NCI-H2081 treated with DMSO at 0.1 percent for 48 hours (cell line): Measurements from ENCODE around the gene EZR.

Experiments used
- DNase-seq: peaks from one replicate; lab custom pipeline; 2025; lab: John Stamatoyannopoulos, UW

EZR gene

DNA sequence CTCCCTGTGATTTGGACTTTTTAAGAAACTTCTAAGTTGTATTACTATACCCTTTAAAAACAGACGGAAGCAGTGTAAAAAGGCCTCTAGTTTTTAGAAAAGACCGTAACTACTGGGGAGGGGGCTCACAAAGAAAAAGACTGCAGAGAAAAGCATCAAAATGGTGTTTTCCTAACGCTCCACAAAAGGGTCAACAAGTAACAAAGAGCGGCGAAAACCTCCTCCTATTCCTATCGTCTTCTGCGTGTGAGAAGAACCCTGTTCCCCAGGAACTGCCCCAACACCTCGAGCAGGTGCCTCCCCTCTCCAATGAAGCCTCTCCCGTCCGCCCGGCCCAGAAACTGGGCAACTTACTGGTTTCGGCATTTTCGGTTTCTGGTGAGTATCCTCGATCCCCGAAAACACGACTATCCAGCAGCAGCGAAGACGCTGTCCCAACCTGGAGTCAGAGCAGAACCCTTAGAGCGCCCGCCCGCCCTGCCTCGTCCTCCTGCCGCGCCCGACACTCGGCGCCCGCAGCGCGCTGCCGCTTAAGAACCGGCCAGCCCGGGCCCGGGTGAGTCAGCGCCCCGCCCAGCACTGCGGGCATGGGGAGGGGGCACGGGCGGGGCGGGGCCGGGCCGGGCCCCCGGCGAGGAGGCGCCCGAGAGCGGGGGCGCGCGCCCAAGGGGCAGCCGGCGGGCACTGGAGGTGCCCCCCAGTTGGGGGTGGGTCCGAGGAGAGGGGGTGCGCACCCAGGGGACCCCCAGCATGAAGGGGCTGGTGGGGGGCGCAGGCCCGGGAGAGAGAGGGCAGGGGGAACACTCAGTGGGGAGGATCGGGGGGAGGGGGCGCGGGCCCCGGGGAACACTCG, 1.2 kb downstream of the EZR start:
- DNase-seq, result no peak

DNA sequence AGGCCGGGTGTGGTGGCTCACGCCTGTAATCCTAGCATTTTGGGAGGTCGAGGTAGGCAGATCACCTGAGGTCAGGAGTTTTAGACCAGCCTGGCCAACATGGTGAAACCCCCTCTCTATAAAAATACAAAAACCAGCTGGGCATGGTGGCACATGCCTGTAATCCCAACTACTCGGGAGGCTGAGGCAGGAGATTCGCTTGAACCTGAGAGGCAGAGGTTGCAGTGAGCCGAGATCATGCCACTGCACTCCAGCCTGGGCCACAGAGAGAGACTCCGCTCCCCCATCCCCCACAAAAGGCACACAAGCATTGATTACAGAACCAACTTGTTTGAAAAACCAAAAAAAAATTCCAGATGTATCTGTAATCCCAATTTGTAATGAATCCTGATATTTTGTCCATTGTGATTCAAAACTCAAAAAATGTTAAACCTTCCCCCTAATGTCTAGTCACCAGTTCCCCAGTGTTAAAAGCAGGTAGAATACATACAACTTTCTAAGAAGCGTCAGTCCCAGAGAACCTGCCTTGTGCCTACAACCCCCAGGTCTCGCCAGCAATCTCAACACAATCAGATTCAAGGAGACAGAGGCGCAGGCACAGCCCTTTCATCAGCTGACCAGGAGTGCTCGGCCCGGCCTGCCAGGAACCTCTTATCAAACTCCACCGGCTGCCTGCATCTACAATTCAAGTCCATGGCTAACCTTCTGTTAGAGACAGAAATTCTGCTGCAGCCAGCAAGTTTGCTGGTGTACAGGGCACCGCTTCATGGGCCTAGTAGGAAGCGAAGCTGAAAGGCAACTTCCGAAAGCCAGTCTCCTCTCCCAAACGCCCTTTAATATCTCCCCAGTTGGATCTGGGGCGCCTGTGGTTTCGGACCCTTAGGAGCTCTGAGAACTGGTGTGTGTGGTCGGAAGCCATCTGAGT, 2.1 kb downstream of the EZR start:
- DNase-seq, result no peak

DNA sequence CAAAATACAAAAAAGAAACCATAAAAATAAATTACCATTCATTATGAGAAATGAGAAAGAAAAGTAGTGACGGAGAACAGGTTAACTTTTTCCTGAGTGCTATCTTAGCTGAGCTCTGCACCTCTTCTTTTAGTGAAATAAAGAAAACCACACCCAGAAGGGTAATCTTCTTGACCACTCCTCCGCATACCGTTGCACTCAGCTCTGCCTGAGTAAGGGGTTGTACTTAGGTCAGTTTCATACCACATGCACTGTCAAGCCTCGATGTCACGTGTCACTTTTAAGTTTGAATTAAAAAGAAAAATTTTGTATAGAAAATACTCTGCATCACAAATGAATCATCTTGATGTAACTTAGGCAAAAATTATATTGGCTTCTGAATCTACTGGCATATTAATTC, 2.8 kb downstream of the EZR start:
- DNase-seq, result no peak

DNA sequence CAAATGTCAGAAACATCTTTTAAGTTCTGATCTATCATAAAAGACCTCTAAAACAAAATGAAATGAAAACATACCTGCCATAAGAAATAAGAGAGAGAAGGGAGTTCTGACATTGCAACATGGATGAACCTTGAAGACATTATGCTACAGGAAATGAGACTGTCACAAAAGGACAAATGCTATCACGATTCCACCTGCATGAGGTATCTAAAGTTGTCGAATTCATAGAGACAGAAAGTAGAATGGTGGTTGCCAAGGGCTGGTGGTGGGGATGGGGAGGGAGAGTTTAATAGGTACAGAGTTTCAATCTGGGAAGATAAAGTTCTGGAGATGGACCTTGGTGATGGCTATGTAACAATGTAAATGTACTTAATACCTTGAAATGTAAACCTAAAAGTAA, 3.3 kb downstream of the EZR start:
- no peak for DNase-seq

DNA sequence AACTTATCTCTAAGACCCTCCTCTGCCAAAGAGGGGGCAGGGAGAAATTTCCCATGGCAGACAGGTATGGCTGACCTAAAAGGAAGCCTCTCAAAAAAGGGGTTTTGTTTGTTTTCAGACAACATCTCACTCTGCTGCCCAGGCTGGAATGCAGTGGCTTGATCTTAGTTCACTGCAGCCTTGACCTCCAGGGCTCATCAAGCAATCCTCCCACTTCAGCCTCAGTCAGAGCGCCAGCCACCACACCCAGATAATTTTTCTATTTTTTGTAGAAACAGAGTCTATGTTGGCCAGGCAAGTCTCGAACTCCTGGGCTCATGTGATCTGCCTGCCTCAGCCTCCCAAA, 3.8 kb downstream of the EZR start:
- DNase-seq, result no peak

DNA sequence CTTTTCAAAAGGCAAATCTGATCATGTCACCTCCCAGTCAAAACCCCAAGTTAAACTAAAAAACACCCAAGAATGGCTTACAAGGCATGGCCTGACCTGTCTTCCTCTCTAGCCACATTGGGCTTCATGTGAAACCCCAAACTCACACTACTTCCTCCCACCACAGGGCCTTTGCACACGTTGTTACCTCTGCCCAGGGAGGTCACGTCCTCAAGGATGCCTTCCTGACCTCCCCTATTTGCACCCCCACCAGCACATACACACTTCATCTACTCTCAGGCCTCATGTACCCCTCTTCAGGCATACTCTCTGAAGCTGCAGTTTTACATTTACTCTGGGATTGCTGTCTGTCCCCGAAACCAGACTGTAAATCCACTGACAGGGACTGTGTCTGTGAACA, 6.1 kb downstream of the EZR start:
- DNase-seq, result no peak

DNA sequence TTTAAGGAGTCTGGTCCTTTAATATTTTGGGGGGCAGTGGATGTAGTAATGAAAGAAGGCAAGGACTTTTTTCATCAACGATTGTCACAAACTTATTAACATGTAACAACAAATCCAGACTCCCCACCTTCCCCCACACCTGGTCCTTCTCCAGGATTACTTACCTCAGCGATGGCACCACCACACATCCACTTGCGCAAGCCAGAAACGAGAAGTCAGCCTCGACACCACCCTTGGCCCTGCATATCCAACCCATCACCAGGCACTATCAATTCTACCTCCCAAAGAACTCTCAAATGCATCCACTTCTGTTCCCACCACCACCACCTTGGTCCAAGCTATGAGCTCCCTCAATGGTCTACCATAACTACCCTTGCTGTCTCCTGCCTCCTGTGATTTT, 6.6 kb downstream of the EZR start:
- no peak for DNase-seq

DNA sequence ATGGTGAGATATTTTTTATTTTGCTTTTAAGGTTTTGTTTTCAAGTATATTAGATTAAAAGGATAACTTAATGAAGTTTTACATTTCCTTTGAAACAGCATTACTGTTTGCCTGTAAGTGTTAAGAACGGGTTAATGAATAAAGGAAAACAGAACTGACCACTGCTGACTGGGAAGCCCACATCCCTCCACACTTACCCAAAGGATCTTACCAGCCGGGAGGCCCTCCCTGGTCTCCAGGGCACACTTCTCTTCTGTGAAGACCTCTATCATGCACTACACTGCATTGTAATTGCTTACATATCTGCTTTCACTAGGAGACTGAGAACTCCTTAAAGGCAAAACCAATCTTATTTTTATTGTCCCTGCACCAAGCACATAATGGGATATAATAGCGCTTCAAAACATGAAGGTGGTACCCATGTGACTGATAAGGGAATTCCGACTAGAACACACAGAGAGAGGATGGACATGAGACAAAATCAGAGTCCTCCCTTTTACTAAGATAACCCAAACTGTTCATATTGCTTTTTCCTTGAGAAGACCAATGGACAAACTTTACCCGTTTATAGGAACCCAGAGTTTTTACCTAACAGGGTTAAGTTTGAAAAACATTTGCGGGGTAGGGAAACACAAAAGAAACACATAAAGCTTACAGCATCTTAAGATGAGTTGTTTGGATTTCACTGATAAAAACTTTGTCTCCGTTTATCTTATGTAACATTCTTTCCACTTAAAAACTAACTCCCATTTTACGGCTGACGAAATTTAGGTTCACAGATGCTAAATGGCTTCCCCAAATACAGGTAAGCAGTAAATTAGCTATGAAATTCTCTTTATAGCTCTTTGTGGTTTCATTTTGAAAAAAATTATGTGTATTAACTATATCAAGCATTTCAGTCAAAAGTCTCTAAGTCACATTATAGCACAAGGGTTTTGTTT, 8.7 kb downstream of the EZR start:
- no peak for DNase-seq

DNA sequence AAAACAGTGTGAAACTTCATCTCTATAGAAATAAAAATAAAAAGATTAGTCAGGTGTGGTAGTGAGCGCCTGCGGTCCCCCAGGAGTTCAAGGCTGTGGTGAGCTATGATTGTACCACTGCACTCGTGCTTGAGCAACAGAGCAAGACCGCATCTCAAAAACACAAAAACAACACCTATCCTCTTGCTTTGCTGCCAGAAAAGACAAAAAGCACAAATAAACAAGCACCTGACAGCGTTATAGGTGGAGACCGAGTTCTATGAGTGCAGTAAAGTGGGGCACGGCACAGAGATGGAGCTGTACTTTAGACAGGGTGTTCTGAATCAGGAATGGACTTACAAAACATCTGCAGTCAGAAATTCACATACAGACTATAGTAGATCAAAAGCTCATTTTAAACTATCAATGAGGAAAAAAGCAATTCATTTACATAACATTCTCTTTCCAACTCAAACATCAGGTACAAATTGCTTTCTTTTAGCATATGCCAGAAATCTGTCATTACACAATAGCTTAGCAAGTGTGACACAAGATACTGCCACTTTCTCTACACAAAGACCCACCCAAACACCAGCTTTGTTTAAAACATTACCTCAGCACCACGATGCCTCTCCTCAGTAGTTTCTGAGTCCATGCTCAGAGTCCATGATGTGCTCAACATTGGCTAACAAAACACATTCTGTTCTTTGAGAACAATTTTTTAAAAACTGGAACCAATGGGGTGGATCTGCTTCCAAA, 10.1 kb downstream of the EZR start:
- no peak for DNase-seq

DNA sequence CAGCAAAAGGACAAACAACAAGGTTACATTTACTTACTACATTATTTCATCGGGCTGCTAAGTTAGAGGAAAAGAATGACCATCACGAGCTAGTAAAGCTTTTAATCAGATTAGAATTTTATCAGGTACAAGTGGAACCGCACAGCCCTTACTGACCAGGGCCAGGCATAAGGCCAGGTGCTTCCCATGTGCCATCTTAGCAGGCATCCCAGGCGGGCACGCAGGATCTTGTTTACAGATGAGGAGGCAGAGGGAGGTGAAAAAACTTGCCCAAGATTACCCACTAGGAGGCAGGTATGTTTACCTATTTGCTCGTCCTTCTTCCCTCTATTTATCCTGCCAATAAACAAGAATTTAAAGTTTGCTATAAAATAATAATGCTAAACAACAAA, 10.7 kb downstream of the EZR start:
- no peak for DNase-seq

DNA sequence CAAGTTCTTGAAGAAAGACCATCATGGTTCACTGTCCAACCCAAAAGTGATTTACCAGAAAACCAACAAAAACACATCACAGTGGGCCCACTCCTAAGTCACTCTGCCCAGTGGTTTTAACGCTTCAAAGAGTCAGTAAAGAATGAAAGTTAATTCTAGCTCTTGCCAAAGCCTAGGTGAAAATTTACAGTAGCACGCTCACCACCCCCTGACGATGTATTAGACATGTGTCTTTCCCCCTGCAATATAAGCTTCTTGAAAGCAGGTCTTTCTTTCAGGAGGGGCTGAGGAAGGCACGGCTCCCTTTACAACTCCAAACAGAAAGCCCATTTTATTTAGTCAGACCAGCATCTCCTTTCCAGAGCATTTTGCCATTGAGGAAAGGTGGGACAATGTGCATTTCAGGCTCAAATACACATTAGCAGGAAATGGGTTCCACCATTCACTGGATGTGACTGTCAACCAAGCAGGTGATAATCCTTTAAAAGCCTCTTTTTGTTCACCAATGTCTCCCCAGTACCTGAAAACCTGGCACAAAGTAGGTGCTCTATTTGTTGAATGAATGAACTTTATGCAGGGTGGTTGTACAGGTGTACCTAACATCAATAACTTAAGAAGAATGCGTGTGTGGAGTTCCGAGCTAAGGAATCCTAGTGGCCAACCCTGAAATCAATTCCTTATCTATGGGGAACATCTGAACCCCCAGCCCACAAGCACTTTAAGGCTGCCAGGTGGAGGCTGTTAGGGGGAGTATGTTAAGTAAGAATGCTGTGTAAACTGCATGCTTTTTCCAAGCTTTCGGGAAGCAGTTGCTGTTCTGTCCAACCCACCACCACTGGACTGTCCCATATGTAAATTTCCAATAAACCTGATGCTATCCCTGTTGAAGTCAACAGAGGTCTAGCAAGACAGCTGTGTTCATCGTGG, 11.4 kb downstream of the EZR start:
- no peak for DNase-seq

DNA sequence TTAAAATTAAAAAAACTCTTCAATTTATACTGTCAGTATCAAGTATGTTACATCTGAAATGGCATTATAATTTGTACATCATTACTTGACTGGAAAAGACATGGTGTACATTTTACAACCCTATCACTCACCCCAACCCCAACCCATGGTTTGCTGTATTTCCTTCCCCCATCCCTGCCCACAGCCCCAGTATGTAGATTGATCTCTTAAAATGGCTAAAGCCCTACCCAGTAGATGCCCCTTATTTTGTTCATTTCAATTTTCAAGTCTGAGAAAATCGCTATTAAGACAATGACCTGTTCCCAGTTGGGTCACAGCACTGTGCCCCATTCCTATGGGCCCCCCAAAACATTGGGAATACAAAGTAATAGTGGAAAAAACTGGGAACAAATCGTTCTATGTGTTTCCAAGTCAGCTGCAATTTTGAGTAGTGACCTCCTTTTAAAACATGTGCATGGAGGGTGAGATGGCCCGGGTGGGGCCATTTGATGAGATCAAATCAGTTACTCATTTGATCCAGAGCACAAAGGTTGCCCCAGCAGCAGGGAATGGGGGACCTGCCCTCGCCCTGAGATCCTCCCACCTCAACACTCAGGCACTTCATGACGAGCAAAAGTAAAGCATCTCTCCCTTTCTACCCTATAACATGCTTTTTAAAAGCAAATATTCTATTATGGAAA, 13.3 kb downstream of the EZR start:
- no peak for DNase-seq

DNA sequence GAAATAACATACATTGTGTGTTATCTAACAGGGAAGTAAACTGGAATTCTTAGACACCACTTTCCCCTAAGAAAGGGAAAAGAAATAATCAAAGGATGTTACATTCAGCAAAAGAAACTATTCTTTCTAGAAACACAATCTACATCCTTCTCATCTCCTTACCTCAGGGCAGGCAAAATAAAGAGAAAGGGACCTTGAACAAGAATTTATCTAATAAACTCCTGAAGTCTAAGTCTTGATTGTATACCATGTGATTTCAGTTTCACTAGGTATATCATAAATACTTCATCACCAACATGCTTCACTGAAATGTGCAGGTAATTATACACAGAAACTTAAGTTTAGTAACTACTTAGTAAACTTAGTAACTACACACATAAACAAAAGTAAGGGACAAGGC, 15.0 kb downstream of the EZR start:
- DNase-seq, result no peak

DNA sequence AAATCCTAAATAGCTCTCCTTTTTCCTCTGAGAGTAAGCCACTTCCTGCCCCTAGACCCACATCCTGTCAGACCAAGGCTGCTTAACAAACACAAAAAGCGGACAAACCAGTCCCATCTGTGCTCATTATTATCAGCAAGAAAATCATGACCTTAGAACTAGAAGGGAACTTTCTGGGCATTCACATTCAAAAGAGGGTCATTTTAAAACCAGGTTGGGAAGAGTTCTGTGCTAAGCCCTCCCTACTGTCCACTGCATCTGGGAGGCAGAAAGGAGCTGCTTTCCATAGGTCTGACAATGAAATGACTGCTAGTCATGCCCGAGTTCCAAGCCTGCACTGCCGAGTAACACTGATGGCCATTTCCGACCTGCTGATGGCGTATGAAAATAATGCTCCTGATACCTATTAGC, 15.4 kb downstream of the EZR start:
- no peak for DNase-seq

DNA sequence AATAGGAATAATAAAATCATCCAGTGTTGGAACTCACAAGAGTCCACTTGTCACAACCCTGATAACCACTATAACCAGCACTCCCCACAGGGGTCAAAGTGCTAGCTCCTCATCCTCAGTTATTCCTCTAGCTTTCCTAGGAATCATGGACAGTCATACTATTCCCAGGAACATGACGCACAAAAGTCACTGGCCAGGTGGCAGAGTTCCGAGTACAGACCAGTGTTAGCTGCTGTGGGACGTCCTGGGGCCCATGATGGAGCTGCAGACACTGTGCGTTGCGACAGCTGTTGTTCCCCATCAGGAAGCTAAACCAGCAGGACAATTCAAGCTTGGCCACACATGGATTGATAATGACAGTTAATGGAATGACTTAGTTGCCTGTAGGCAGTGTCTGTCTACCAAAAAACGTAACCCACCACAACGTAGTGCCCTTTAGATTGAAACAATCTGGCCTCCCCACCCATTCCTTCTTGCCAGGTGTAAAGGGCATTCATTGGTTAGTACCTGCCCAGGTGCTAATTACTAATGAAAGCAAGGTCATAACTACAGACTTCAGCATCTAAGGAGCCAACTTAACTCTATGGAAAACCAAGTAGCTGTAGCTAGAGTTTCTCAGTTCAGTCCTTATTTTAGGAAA, 17.4 kb downstream of the EZR start:
- DNase-seq, result no peak

DNA sequence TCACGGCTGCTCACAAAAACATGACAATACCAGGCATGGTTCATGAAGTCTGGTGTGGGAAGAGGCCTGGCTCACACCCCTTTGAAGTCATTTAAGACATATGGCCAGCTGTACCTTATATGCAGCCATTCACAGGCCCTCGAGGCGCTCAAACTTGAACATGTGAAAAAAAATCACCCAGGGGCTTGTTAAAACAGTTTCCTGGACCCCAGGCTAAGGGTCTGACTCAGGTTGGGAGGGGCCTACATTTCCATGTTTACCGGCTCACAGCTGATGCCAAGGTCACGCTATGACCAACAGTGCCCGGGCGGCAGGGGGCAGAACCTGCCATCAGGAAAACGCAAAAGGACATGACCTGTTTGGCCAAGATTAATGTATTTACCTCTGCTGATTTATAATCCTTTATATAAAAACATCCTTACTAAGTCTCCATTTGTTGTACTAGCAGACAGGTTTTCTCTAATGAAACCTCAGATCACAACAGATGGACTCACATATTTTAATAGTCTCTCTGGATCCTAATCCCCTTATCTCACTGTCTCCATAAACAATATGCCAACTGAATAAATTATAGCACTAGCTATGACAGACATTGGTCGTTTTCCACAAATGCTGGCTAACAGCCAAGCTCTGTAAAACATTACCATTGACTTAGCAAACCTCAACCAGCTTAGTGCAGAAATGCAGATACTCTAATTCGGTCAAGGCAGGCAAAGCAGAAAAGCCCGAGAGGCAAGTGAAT, 19.9 kb downstream of the EZR start:
- DNase-seq, result no peak

DNA sequence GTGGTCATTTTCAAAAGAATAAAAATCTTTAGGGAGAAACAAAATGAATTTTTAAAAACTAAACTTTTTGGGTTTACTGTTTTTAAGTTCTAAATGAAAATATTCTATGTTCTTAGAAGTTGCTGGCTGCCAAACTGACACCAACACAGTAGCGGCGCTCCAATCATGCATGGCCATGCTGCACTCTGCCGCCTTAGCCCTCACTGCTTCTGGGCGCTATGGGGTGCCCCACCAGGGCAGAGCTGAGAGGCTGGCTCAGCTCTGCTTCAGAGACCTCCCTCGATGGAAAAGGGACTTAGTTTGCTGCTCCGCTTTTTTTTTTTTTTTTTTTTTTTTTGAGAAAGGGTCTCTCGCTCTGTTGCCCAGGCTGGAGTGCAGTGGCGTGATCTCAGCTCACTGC, 20.9 kb downstream of the EZR start:
- DNase-seq, result no peak
